ENCODE results near the gene EEF1AKMT3.

Gene EEF1AKMT3

DNA sequence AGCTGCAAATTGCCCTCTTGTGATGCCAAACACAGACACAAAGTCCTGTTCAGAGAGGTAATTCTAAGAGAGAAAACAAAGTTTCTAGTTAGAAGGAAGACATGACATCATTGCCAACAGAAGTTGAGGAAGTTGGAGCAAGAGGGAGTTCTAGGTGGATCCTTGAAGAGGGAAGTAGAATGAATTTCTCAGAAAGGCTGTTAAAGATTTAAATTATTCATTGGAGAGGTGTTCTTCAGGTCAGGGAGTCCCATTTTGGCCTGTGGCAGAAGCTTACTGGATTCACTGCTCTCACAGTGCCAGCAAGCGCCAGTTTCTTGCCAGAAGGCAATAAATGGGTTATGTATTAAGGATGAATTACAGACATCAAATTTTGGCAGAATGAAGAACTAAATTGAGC, 25.5 kb downstream of the EEF1AKMT3 start:
- in situ Hi-C loops (cut with MboI; ENCODE audit: low pct_unique_long_range_greater_than_20kb, low sequenced_read_pairs, unreplicated experiment), result no loop called here
- TF ChIP-seq, protein P1, sequence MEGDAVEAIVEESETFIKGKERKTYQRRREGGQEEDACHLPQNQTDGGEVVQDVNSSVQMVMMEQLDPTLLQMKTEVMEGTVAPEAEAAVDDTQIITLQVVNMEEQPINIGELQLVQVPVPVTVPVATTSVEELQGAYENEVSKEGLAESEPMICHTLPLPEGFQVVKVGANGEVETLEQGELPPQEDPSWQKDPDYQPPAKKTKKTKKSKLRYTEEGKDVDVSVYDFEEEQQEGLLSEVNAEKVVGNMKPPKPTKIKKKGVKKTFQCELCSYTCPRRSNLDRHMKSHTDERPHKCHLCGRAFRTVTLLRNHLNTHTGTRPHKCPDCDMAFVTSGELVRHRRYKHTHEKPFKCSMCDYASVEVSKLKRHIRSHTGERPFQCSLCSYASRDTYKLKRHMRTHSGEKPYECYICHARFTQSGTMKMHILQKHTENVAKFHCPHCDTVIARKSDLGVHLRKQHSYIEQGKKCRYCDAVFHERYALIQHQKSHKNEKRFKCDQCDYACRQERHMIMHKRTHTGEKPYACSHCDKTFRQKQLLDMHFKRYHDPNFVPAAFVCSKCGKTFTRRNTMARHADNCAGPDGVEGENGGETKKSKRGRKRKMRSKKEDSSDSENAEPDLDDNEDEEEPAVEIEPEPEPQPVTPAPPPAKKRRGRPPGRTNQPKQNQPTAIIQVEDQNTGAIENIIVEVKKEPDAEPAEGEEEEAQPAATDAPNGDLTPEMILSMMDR (IDR thresholded peaks at IDR 0.05; ENCODE audit: extremely low read depth, insufficient read depth, missing control alignments), result no peak
- no peak for DNase-seq (ENCODE audit: low spot score)

DNA sequence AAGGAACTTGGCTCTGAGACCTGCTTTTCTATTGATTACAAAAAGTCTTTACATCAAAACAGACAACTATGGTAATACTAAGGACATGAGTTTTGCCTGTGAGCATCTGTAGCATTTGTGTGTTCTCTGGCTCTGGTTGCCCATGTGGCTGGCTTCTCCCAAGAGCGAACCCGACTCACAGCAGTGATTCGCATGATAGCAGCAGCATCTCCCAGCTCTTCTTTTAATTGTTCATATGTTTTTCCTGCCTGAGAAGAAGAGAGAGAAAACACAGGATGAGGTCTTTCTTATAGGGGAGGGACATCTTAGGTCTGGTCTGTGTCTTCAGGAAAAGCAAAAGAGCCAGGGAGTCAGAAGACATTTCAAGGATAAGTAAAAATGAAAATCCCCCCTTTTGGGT, 28.6 kb downstream of the EEF1AKMT3 start:
- in situ Hi-C loops (cut with MboI; ENCODE audit: low pct_unique_long_range_greater_than_20kb, low sequenced_read_pairs, unreplicated experiment), result loop anchor here (5.0 kb wide), 1 partner anchor 111 kb away; no protein-coding TSS in a partner anchor
- DNase-seq (ENCODE audit: low spot score), result no peak
- TF ChIP-seq, protein P1 (IDR thresholded peaks at IDR 0.05; ENCODE audit: extremely low read depth, insufficient read depth, missing control alignments), result no peak

DNA sequence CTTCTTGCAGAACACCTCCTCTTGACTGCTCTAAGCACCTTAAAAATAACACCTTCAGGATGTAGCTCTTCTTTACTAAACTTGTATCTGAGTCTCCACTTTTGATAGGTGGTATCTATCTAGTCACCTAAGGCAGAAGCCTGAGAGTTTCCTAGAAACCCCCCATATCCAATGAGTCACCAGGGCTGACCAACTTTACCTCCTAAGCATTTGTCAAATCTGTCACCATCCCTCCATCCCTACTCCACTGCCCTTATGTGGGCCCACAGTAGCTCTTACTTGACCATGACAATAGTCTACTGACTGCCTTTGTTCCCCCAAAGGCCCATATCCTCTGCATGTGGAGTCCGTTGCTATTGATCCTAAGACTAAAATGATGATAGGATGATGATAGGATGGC, 30.2 kb downstream of the EEF1AKMT3 start:
- DNase-seq (ENCODE audit: low spot score), result no peak
- in situ Hi-C loops (cut with MboI; ENCODE audit: low pct_unique_long_range_greater_than_20kb, low sequenced_read_pairs, unreplicated experiment), result loop anchor here (5.0 kb wide), 1 partner anchor 110 kb away; no protein-coding TSS in a partner anchor
- TF ChIP-seq, protein P1 (IDR thresholded peaks at IDR 0.05; ENCODE audit: extremely low read depth, insufficient read depth, missing control alignments), result no peak

- DNase-seq (ENCODE audit: low spot score), result peak; percentile 41
These were observed 31.0 kb downstream of the EEF1AKMT3 start for GRCh38 chr12:57803319-57803893.

DNA sequence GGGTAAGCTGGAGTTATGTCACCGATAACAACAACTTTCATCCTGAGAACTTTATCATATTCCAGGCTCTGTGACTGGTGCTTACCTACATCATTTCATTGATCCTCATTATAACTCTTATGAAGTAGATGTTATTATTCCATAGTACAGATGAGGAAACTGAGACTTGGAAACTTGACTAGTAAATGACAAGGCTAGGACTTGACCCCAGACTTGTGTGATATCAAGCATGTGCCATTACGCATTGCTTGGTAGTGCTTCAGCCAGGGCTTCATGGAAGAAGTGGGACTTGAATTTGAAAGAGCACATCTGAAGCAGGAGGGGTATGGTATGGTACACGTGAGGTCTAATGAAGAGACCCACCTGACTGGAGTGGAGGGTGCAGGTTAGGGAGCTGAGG, 34.3 kb downstream of the EEF1AKMT3 start:
- in situ Hi-C loops (cut with MboI; ENCODE audit: low pct_unique_long_range_greater_than_20kb, low sequenced_read_pairs, unreplicated experiment), result no loop called here
- TF ChIP-seq, protein P1 (IDR thresholded peaks at IDR 0.05; ENCODE audit: extremely low read depth, insufficient read depth, missing control alignments), result no peak
- DNase-seq (ENCODE audit: low spot score), result no peak

More at GRCh38 chr12:57803319-57803893, 31.0 kb downstream of the EEF1AKMT3 start:
- in situ Hi-C loops (cut with MboI; ENCODE audit: low pct_unique_long_range_greater_than_20kb, low sequenced_read_pairs, unreplicated experiment), result loop anchor here (5.0 kb wide), 1 partner anchor 109 kb away; no protein-coding TSS in a partner anchor
- TF ChIP-seq, protein P1 (IDR thresholded peaks at IDR 0.05; ENCODE audit: extremely low read depth, insufficient read depth, missing control alignments), result peak; percentile 69

- no peak for DNase-seq (ENCODE audit: low spot score)
- TF ChIP-seq, protein P1 (IDR thresholded peaks at IDR 0.05; ENCODE audit: extremely low read depth, insufficient read depth, missing control alignments), result no peak
- in situ Hi-C loops (cut with MboI; ENCODE audit: low pct_unique_long_range_greater_than_20kb, low sequenced_read_pairs, unreplicated experiment), result no loop called here
These were observed 34.9 kb downstream of the EEF1AKMT3 start for GRCh38 chr12:57807285-57807684.

All from GM13977 (cell line).